ENCODE data around the gene PLCD1. TPM values are rescaled to one million over a fixed set of nuclear protein-coding genes. Genes with fewer than 3 reads are reported as not detected.
"Not testable (repeated sequence)": the region's sequence is repeated elsewhere in the genome, so short reads cannot be mapped to it uniquely, and the experiment has no call there.

PLCD1 gene
- total RNA-seq, 1 donor from 2014 or later = 36.9 TPM

DNA sequence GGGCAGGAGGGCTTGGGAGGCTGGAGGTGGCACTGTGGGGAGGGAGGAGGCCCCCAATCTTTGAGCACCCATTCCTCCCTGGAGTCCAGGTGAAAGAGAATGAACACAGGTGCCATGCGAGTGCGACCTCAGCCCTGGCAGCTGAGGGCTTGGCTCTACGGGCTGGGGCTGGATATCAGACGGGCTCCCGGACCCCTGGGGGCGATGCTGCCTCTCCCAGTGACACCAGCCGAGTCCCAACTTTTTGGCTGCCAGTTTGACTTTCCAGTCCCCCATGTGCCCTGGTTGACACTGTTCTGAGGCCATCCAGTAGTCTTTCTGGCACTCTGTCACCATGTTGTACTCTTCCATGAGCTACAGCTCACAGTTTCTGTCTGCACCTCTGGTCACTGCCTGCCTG is 37.6 kb downstream of the PLCD1 start:
- Mint-ChIP-seq H3K4me3 (no peak overlapping the region), H3K9me3 (no peaks in the 10 kb centered on the region), H3K36me3 (ENCODE audit: low read depth) (no peaks in the 10 kb centered on the region), H3K27me3 (ENCODE audit: low read depth) (peaks cover 4% of the 10 kb centered on the region), H3K4me1 (peaks cover 26% of the 10 kb centered on the region), H3K27ac (ENCODE audit: unreplicated experiment) (no peak overlapping the region)
- TF ChIP-seq, protein P1, sequence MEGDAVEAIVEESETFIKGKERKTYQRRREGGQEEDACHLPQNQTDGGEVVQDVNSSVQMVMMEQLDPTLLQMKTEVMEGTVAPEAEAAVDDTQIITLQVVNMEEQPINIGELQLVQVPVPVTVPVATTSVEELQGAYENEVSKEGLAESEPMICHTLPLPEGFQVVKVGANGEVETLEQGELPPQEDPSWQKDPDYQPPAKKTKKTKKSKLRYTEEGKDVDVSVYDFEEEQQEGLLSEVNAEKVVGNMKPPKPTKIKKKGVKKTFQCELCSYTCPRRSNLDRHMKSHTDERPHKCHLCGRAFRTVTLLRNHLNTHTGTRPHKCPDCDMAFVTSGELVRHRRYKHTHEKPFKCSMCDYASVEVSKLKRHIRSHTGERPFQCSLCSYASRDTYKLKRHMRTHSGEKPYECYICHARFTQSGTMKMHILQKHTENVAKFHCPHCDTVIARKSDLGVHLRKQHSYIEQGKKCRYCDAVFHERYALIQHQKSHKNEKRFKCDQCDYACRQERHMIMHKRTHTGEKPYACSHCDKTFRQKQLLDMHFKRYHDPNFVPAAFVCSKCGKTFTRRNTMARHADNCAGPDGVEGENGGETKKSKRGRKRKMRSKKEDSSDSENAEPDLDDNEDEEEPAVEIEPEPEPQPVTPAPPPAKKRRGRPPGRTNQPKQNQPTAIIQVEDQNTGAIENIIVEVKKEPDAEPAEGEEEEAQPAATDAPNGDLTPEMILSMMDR (conservative IDR thresholded peaks at IDR 0.05) = no peak
- DNase-seq (ENCODE audit: low read depth, low spot score) = no peak

DNA sequence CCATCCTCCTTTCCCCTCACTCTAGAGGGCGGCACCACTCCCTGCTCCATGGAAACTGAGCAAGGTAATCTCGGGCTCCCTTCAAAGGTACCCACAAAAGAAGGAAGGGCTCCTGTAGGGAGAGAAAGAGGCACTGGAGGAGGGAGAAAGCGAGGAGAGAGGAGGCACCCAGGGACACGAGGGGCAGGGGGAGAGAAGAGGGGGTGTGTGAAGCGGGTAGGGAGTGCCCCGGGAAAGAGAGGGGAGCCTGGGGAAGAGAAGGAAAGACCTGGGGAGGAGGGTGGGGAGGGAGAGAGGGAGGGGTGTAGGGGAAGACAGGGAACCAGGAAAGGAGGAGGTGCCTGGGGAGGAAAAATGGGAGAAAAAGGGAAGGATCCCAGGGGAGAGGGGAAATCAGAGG is 38.3 kb downstream of the PLCD1 start:
- TF ChIP-seq, protein P1 (conservative IDR thresholded peaks at IDR 0.05) = no peak
- no peaks in the 10 kb centered on the region for H3K36me3 Mint-ChIP-seq (ENCODE audit: low read depth)
- peaks cover 4% of the 10 kb centered on the region for H3K27me3 Mint-ChIP-seq (ENCODE audit: low read depth)
- peaks cover 23% of the 10 kb centered on the region for H3K4me1 Mint-ChIP-seq
- no peaks in the 10 kb centered on the region for H3K9me3 Mint-ChIP-seq
- DNase-seq (ENCODE audit: low read depth, low spot score) = no peak
- no peak overlapping the region for H3K27ac Mint-ChIP-seq (ENCODE audit: unreplicated experiment)
- H3K4me3 Mint-ChIP-seq = no peak overlapping the region

DNA sequence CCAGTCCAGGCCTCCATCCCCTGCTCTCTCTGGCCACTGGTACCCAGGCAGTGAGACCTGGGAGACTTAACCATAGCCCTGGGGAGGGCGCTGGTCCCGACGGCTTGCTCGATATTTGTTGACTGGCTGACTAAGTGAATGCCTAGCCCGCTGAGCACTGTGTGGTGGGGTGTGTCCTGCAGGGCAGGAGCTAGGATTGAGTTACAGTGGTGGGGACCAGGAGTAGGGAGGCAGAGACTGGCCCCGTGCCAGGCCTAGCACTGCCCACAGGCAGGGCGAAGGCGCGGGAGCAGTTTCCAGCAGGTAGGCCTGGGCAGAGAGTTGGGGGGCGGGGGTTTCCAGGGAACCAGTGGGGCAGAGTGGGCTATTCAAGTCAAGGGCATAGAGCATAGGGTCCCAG is 38.9 kb downstream of the PLCD1 start, which contains the start of gene VILL:
VILL (plus strand) TSS at position 260 of the 400 bp plus-strand sequence. CDS start 2,887 bp downstream, outside the sequence.
- Mint-ChIP-seq H3K27ac (ENCODE audit: unreplicated experiment) (no peak within 1 kb of the TSS), H3K27me3 (ENCODE audit: low read depth) (peaks cover 4% of the 10 kb centered on the region), H3K4me3 (no peak within 1 kb of the TSS), H3K36me3 (ENCODE audit: low read depth) (no peaks in the 10 kb centered on the region), H3K4me1 (peaks cover 22% of the 10 kb centered on the region), H3K9me3 (no peaks in the 10 kb centered on the region)
- DNase-seq (ENCODE audit: low read depth, low spot score) = no peak
- TF ChIP-seq, protein P1 (conservative IDR thresholded peaks at IDR 0.05) = no peak

DNA sequence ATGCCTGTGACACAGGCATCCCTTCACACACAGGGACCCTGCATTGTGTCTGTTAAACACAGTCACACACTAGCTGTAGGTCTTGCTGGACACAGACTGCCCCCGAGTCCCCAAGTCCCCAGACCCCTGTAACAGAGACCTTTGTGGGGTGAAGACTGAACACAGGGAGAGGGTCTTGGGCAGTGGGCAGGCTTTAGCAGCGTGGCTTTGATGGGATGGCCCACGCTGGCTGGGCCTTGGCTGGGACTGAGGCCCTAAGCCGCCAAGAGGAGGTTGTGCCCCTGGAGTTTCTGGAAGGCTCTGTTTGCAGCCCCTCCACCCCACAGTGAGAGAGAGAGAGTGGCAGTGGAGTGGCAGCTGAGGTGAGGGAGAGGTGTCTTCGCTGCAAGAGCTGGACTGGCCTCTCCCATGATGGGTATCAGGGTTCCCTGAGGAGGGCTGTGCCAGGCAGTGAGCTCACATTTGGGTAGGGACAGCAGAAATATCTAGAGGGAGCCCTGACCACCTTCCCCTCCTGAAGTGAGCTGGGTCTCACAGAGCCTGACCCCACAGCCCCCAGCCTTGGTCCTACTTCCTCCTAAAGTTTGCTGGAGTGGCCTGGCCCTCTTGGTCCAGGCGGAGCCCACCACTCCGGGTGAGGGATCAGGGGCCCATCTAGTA is 39.5 kb downstream of the PLCD1 start:
- Mint-ChIP-seq H3K4me1 (peaks cover 17% of the 10 kb centered on the region), H3K27ac (ENCODE audit: unreplicated experiment) (no peak overlapping the region), H3K4me3 (no peak overlapping the region), H3K27me3 (ENCODE audit: low read depth) (peaks cover 4% of the 10 kb centered on the region), H3K36me3 (ENCODE audit: low read depth) (no peaks in the 10 kb centered on the region), H3K9me3 (no peaks in the 10 kb centered on the region)
- no peak for DNase-seq (ENCODE audit: low read depth, low spot score)
- TF ChIP-seq, protein P1 (conservative IDR thresholded peaks at IDR 0.05) = no peak

DNA sequence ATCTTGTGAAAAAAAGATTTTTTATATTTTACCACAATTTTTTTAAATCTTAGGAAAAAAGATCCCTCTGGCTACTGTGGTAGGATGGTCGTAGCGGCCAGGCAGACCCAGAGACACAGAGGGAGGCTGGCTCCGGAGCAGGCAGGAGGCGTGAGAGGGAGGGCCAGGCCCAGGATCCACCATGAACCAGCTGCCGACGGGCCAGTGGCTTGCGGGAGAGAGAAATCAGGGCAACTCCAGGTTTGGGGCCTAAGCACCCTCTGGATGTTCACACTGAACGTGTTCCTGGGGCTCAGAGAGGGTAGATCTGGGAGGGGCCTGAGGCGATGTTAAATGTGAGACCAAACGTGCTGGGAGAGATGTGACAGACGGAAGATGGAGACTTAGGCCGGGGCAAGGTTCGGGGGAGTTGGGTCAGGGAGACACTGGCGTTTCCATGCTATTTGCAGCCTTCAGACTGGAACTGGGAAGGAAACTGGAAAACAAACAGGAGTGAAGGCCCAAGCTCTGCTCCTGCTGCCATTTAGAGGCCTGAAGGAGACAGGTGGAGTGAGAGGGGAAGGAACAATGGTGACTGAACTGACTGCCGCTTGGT is 40.4 kb downstream of the PLCD1 start:
- Mint-ChIP-seq H3K27ac (ENCODE audit: unreplicated experiment) (no peak overlapping the region), H3K4me3 (no peak overlapping the region), H3K4me1 (peaks cover 7% of the 10 kb centered on the region), H3K36me3 (ENCODE audit: low read depth) (no peaks in the 10 kb centered on the region), H3K9me3 (no peaks in the 10 kb centered on the region), H3K27me3 (ENCODE audit: low read depth) (peaks cover 4% of the 10 kb centered on the region)
- TF ChIP-seq, protein P1 (conservative IDR thresholded peaks at IDR 0.05) = no peak
- DNase-seq (ENCODE audit: low read depth, low spot score) = no peak

DNA sequence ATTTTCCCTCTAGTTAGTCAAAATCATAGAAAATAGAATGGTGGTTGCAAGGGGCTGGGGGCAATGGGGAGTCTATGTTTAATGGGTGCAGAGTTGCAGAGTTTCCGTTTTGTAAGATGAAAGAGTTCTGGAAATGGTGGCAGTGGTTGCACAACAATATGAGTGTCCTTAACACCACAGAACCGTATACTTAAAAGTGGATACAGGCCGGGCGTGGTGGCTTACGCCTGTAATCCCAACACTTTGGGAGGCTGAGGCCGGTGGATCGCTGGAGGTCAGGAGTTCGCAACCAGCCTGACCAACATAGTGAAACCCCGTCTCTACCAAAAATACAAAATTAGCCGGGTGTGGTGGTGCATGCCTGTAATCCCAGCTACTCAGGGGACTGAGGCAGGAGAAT is 41.1 kb downstream of the PLCD1 start:
- H3K36me3 Mint-ChIP-seq (ENCODE audit: low read depth); DNase-seq (ENCODE audit: low read depth, low spot score); H3K4me3 Mint-ChIP-seq; H3K9me3 Mint-ChIP-seq; H3K27ac Mint-ChIP-seq (ENCODE audit: unreplicated experiment); H3K27me3 Mint-ChIP-seq (ENCODE audit: low read depth); H3K4me1 Mint-ChIP-seq: not testable (repeated sequence)

Measured in neural crest cell (in vitro differentiated cells).